Measurements from ENCODE around the gene NFKBIZ. TPM values are rescaled to one million over a fixed set of nuclear protein-coding genes. Genes with fewer than 3 reads are reported as not detected.

Gene NFKBIZ
- total and polyA plus RNA-seq, 9 of the 15 experiments (the other 6 are each of a cell fraction or from before 2014, with no cell fraction given): 1.2 to 13.7 (median 5.7) TPM

DNA sequence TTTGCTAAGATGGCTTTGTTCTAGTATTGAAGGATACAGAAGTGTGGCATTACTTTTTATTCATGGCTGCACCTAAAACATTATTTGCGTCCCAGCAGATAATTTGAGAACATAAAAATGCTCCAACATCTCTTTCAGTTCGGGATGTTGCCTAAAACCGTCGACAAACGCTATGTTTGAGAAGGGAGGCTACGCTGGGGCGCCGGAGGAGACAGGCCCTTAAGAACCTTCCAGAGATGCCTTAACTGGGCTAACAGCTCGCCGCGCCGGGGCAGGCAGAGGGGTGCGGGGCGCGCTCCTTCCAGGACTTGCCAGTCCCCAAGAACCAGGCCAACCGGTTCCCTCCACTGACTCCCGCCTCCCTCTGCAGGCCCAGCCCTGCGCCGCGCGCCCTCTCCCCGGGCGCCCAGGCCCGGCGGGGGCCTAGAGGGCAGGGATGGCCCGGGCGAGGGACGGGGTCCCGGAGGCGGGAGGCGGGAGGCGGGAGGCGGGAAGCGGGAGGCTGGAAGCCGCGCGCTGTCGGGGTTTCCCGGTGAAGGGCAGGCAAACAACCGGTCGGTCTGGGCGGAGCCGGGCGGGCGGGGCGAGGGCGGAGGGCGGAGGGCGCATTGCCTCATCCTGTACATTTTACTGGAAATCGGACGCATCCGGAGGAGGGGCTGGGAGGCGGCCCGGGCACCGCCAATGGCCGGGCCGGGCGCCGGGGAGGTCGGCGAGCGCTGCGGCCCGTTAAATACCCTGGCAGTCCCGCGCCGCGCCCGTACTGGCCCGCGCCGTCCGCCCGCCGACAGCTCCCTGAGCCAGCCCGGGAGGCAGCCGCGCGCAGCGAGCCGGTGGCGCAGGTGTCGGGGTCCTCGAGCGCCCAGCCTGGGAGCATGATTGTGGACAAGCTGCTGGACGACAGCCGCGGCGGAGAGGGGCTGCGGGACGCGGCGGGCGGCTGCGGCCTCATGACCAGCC, at the start of gene NFKBIZ (continued):
- TF ChIP-seq REST (IDR thresholded peaks at IDR 0.05; ENCODE audit: borderline replicate concordance) (no peak), REST (CRISPR knock-in tag; IDR thresholded peaks at IDR 0.05; ENCODE audit: low read depth) (peak; percentile 66; the same call in 1 of the 2 replicates), BRD9 (IDR thresholded peaks at IDR 0.05; ENCODE audit: low read depth, partially characterized antibody) (no peak), HDAC1 (IDR thresholded peaks at IDR 0.05) (no peak), MAZ (CRISPR knock-in tag; conservative IDR thresholded peaks at IDR 0.05 in 1 of 2, IDR thresholded peaks at IDR 0.05 in 1 of 2) (peak in 1 of 2 experiments; percentile 32; a peak in 1 of 4 replicates), PHF8 (IDR thresholded peaks at IDR 0.05; ENCODE audit: borderline replicate concordance, low read length) (peak; percentile 91; the same call in 1 of the 2 replicates), GABPB1 (CRISPR knock-in tag; IDR thresholded peaks at IDR 0.05) (0 out of 2 replicates have a peak, but pooled peaks have one; percentile 16), GMEB1 (CRISPR knock-in tag; IDR thresholded peaks at IDR 0.05) (no peak), ARID4B (CRISPR knock-in tag; IDR thresholded peaks at IDR 0.05) (peak; percentile 66; the same call in 1 of the 2 replicates), ZNF444 (CRISPR knock-in tag; IDR thresholded peaks at IDR 0.05) (no peak)
